Measurements from ENCODE around the gene ZNF500. TPM values are rescaled to one million over a fixed set of nuclear protein-coding genes. Genes with fewer than 3 reads are reported as not detected.

The ZNF500 gene
- polyA plus RNA-seq, 2 of the 4 experiments (the other 2 are of a cell fraction): 4.6 to 6.7 TPM

- H3K4me3 ChIP-seq: no peak overlapping the region
- no peak for TF ChIP-seq NR3C1 (IDR thresholded peaks at IDR 0.05)
- TF ChIP-seq RCOR1 (IDR thresholded peaks at IDR 0.05; ENCODE audit: low read depth, low read length): no peak
- TF ChIP-seq RFX5 (IDR thresholded peaks at IDR 0.05): no peak
- TF ChIP-seq PHF8 (IDR thresholded peaks at IDR 0.05; ENCODE audit: borderline replicate concordance, low read depth): no peak
- no peak for TF ChIP-seq SREBF2 (IDR thresholded peaks at IDR 0.05)
- TF ChIP-seq CHD4 (IDR thresholded peaks at IDR 0.05; ENCODE audit: borderline replicate concordance): no peak
- no peak for TF ChIP-seq FOSB (CRISPR knock-in tag; IDR thresholded peaks at IDR 0.05)
- FAIRE-seq (no peak), ATAC-seq (peak; percentile 43 to 49; a peak in 4 of 6 replicates), DNase-seq (ENCODE audit: low read depth in 1 of 2, low spot score in 1 of 2) (no peak)
- CTCF ChIA-PET: interaction anchor here (1.0 to 1.2 kb wide), 3 partner anchors 8 to 145 kb away, joined by 3 to 4 read pairs (median 3); partner anchors contain the start of gene ROGDI
- POLR2A ChIA-PET: no interaction called here
- H3K27ac ChIP-seq: no peak overlapping the region
- H3K4me2 ChIP-seq: no peak overlapping the region
- no peaks in the 10 kb centered on the region for H3K4me1 ChIP-seq
- no peaks in the 10 kb centered on the region for H3K9me3 ChIP-seq
- WGBS (ENCODE audit: missing lambda C conversion rate): 93% methylated on average over 3 of the region's 3 CpGs
Observed at GRCh38 chr16:4811242-4811641, 44.3 kb upstream of the ZNF500 start.

- no peak for ATAC-seq
- no peak for DNase-seq (ENCODE audit: low read depth in 1 of 2, low spot score in 1 of 2)
- Histone ChIP-seq H3K9me3 (no peaks in the 10 kb centered on the region), H3K4me3 (no peak overlapping the region), H3K4me2 (no peak overlapping the region), H3K4me1 (peaks cover 14% of the 10 kb centered on the region), H3K27ac (no peak overlapping the region)
- FAIRE-seq: no peak
- CTCF ChIA-PET: no interaction called here
- no peak for TF ChIP-seq NFE2L2 (conservative IDR thresholded peaks at IDR 0.05; ENCODE audit: low read length)
- no peak for TF ChIP-seq MAZ (IDR thresholded peaks at IDR 0.05; ENCODE audit: borderline replicate concordance, low read depth, low read length)
- TF ChIP-seq KDM1A (IDR thresholded peaks at IDR 0.05; ENCODE audit: low read depth): no peak
- no peak for TF ChIP-seq GATA3 (IDR thresholded peaks at IDR 0.05; ENCODE audit: borderline replicate concordance)
- no peak for TF ChIP-seq HMGXB4 (CRISPR knock-in tag; IDR thresholded peaks at IDR 0.05; ENCODE audit: borderline replicate concordance)
- no peak for TF ChIP-seq CBX8 (IDR thresholded peaks at IDR 0.05)
- TF ChIP-seq ZNF302 (CRISPR knock-in tag; IDR thresholded peaks at IDR 0.05): no peak
- no peak for TF ChIP-seq BHLHE40 (IDR thresholded peaks at IDR 0.05; ENCODE audit: low read depth, low read length)
- TF ChIP-seq ELK1 (IDR thresholded peaks at IDR 0.05; ENCODE audit: low read depth, low read length): no peak
- TF ChIP-seq CEBPB (IDR thresholded peaks at IDR 0.05): no peak
- TF ChIP-seq ATOH8 (CRISPR knock-in tag; IDR thresholded peaks at IDR 0.05; ENCODE audit: low read depth): no peak
- POLR2A ChIA-PET: no interaction called here
- 93% methylated on average over 6 of the region's 6 CpGs for WGBS (ENCODE audit: missing lambda C conversion rate)
Observed at GRCh38 chr16:4806280-4806679, 39.3 kb upstream of the ZNF500 start.

DNA sequence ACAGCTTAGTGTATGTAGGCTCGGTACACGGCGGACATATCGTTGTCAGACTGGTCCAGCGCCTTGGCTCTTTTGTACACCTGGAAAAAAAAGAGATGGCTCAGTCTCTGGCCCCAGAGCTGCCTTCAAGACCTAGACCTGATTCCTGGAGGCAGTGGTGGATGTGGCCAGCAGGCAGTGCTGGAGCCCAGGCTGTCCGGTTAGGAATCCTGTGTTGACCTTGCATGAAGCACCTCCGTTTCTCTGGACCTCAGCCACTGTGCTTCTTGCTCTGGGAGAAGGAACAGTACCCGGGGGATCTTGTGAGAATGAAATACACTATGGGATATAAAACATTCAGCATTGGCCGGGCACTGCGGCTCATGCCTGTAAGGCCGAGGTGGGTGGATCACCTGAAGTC is 38.3 kb upstream of the ZNF500 start:
- no peak for TF ChIP-seq ZC3H11A (IDR thresholded peaks at IDR 0.05)
- no peak for TF ChIP-seq HDAC2 (IDR thresholded peaks at IDR 0.05)
- no peak for TF ChIP-seq MAFK (IDR thresholded peaks at IDR 0.05; ENCODE audit: partially characterized antibody)
- no peak for ATAC-seq
- ChIA-PET POLR2A (no interaction called here), CTCF (interaction anchor here (0.8 kb wide), 2 partner anchors 20 to 55 kb away, joined by 3 read pairs; no protein-coding TSS in a partner anchor)
- H3K4me3 ChIP-seq: no peak overlapping the region
- no peak for DNase-seq (ENCODE audit: low read depth in 1 of 2, low spot score in 1 of 2)
- no peaks in the 10 kb centered on the region for H3K9me3 ChIP-seq
- no peak overlapping the region for H3K4me2 ChIP-seq
- peaks cover 17% of the 10 kb centered on the region for H3K4me1 ChIP-seq
- no peak overlapping the region for H3K27ac ChIP-seq
- no peak for FAIRE-seq
- WGBS (ENCODE audit: missing lambda C conversion rate): 86% methylated on average over 11 of the region's 11 CpGs

Measured in A549 (cell line).